ENCODE results near the gene KIRREL3.

Gene KIRREL3

DNA sequence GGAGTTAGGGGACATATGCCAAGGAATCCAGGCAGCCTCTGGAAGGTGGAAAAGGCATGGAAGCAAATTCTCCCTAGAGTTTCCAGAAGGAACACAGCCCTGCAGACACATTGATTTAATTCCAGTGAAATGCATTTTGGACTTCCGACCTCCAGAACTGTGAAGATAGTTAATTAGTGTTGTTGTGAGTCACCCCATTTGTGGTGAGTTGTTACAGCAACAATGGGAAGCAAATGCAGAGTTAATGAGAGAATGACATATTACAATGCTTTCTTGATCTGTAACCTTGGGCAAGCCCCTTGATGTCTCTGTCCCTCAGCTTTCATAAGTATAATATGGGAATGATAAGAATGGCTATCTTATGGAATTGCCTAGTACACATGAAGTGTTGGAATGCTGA is 178.7 kb downstream of the KIRREL3 start:
- DNase-seq: no peak

DNA sequence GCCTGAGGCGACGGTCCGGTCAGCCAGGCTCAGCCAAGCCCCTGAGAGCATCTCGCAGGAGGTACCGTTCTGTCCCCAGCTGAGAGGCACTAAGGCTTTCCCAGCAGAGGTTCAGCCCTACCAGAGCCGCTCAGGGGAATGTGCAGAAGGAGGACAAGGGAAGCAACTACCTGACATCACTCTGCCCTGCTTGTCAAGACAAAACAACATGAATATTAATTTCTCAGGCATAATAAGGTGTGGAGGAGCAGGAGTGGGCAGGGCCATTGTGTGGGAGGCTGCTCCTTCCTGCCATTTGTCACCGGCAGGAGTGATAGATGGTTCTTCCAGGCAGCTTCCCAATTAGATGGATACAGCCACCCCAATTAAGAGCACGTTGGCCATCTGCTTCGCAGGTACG is 181.4 kb downstream of the KIRREL3 start:
- no peak for DNase-seq

DNA sequence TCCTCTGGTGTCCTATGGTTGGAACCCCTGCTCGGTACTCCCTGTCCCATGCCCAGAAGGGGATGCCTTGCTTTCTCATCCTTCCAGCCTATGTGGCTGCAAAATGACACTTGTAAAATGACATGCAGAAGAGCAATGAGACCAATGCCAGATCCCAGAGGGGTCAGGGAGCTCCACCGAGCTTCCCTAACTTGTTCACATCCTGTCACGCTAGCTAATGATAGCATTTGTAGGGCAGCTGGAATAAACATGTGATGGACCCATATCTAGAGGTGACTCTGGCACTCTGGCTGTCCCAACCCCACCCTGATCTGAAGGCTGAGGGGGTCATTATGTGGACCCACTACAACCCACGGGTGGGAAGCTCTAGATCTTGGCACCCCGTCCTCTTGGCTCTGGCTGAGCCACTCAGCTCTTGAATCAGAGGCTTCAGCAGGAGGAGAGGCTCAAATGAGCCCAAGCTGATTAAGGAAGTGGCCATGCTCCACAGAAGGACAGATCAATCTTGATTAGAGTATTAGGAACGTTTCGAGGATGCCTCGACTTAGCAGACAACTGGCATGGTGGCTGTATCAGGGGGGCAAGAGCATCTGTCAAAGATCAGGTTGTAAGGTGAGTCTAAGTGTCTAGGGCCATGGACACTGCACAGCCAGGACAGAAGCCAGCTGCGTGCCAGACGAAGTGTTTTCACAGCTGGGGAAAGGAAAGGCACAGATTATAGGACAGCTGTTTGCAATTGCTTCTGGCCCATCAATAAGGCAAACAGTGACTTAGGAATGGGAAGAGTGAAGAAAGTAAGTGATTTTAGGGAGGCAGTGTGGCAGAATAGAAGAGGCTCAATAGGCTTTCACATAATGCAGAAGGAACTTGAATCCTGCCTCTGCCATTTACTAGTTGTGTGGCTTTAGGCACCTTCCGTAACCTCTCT is 182.8 kb downstream of the KIRREL3 start:
- DNase-seq: no peak

DNA sequence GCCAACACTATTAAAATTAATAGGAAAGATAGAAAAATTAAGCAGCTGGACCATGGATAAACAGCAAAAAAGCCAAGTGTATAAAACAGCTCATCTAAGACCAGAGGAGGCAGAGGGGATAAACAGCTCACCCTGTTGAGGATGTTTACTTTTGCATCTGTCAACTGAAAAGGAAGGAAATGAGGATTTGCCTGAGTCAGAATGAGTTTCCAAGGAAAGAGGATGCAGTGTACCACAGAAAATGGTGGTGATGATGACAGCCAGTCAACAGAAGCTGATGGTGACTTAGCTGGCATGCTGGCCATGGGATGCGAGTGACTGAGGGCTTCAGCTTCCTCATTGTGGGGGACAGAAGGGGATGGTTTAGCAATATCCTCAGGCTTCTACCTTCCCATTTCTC is 183.5 kb downstream of the KIRREL3 start:
- no peak for DNase-seq

DNA sequence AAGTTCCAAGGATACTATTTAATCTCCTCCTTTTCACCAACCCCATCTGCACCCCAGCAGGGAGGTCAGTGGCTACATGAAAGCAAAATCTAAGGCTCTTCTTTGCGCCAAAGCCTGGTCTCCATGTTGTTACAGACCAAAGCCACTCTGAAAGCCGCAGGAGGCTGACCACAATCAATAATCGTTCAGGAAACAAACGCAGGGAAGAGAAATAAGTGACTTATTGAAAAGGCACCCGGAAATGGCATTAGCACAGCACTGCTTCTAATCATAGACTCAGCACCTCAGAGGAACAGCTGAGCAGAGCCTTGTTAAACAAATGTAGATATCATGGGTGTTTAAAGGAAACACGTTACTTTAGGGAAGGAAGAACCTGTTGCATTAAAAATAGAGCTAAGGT is 183.9 kb downstream of the KIRREL3 start:
- no peak for DNase-seq

DNA sequence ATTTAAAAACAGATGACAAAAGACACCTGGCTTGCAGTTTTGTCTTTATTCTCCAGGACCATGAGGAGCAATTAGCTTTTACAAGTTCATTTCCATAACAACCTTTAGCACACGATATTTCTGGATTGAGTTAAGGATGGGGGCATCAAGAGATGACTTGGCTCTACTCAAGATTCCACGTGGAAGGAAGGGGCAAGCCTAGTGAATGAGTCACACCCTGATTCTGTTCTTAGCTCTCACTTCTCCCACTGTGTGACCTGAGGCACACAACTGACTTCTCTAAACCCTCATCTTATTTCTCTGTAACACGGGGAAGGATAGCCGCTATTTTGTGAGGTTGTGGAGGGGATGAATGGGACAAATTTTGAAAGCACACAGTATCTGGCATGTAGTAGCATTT is 185.5 kb downstream of the KIRREL3 start:
- no peak for DNase-seq

DNA sequence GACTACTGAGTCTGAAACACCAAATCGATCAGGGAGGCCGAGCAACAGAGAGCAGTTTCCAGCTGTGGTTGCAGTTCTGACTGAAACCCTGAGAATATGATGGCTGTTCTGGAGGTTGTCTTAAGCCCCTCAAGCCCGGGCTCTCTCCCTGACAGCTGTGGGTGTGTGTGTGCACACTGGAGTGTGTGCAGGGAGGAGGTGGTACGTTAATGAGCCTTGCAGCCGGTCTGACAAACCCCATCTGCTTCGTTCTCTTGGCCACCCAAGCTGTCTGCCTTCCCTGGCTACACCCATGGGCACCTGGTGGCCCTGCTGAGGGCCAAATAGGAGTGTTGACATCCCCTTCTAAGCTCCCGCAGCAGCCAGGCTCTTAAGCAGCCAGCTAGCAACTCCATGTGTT is 189.8 kb downstream of the KIRREL3 start:
- DNase-seq: no peak

DNA sequence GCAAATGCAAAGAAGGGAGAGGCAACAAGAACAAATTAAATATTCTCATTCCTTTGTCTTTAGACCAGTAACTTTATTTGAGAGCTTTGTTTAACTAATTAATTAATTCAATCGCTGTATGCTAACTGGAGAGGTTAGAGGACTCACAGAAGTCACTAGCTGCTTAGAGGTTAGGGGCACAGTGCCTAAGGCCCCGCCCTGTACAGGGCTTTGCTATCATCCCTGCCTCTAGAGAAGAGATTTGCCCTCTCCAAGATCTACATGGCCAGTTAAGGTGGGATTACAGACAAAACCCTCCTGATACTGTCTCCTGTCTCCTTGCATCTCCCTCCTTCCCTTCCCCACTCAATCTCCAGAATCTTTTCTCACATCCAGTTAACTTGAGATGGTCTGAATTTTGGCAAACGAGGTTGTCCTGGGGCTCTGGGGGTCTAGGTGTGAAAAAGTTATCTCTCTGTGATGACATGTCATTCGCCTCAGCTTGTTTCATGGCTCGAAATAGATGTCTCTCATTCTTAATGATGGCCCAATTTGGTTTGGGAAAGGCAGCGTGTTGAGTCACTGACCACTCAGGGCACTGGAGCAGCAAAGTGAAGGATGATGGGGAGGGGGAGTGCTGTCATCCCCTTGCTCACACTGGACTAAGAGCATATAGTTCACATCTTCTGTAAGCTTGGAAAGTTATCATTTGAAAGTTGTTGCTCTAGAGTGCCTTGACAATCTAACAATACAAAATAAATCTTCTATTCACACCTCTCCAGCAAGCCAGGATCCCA is 190.9 kb downstream of the KIRREL3 start:
- DNase-seq: no peak

DNA sequence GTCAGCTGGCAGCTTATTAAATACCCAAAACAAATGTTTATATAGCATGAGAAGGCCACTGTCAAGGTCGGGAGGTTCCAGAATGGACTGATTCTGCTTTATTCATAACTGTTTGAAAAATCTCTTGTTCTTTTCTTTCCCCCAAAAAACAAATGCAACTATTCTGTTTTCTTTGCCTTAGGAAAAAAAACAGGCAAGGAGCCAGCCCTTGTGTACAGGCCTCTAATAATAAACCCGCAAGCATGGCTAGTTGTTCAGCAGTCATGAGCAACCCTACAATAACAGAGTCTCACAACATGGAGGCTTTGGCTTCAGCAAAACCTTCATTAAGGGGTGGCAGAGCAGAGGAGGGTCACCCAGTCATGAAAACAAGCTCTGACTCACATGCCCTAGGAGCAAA is 191.7 kb downstream of the KIRREL3 start:
- DNase-seq: no peak

DNA sequence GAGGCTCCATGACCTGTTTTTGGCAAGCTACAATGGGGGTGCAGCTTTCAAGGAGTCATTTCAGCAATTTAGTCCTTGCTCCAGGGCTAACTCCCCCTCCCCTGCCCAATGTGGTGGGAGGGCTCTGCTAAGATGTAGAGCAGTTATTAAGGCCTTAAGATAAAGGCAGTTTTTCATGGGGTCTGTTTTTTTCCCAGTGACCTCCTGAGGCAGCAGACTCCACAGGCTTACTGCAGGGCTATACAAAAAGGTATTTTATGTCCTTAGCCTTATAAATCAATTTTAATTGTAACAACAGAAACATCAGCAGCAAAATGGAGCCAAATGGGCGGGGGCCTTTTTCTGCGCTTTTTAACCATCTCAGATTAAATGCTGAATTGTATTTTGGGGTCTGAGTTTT is 192.3 kb downstream of the KIRREL3 start:
- DNase-seq: no peak

DNA sequence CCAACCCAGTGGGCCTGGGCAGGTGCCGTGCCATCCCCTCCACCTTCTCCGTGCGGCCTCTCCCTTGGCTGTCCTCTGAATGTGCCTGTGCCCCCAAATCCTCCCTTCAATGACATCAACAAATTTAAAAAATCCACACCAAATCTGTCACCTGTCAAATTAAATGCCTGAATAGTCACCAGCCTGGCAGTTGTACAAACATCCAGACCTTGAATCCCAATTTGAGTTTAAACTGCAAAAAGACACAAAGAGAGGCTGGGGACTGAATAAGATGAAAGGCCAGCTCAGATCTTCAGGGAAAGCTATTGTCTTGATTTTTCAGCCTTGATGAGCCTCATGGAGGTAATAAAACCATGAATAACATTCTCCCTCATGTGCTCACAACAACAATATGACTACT is 194.7 kb downstream of the KIRREL3 start:
- DNase-seq: no peak

DNA sequence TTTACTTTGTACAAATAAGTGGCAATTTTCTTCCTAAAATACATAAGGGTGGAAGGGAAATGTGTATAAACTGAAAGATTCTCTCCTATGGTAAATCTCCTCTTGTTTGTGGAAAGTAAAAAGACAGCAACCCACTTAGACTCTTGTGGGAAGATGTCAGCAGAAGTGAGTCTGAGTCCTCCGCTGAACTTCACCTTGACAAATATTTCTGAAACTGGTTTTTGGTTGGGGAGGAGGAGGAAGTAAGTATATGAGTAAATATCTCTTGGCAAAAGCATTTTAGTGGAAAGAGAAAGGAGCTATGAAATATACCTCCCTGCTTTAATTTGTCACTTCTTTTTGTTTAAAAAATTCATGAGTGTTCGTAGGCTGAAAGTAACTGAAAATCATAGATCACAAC is 196.2 kb downstream of the KIRREL3 start:
- no peak for DNase-seq

DNA sequence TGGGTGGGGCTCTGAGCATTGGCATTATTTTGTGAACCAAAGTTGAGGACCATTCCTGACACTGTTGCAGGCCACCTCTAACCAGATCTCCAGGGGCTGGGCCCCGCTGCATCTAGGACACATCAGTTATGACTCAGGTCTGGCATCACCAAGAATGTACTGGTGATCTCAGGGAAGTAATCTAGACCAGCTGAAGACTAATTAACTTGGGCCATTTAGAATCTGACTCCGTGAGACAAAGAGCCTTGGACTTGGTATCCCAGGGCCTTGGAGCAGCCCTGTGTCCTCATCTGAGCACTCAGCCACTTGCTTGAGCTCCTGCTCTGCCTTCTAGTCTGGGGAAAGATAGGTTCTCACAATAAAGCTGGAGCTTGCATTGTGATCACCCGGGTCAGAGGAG is 200.6 kb downstream of the KIRREL3 start:
- no peak for DNase-seq

DNA sequence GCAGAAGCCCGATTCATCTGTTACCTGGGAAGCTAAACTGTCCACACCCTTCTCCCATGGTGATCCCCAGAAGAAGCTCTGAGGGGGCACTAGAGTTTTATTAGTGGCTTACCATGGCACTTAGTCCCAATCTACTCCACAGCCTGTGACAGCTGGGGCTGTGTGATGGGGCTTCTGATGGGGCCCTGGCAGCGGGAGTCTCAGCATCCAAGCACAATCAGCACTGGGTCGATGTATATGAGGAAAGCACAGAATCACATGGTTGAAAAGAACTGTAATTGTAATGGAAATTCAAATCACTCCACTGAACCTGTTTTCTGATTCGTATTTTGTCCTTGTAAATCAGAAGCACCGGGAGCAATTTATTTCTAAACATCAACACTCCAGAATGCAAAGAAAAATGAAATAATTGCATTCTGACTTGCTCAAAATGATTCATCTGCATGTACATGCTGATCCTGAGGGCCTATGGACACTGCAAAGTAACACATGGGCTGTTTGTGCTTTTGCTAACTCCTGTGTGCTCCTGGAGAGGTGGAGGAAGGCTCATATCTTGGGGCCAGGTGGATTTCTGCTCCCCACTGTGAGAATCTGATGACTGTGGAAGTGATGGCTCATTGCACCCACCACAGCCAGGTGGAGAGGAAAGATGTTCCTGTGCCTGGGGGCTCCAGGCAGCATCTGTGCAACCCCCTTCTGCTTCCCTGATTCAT is 203.0 kb downstream of the KIRREL3 start:
- DNase-seq: no peak

DNA sequence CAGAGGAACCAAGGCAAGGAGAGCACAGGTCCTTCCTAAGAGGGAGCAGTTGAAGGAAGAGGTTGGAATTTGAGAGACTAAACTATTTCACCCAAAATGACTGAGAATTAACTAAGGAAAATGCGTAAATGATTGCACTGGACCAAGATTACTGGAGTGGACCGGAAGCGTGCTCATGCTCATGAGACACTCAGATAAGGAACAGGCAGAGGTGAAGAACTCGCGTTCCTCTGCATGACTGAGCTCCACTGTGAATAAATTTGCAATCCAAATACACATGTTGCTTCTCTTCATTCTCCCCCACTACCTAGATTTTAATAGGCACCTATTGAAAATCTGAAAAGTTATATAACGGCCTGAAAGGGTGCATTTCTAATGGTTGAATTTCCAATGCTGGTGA is 207.0 kb downstream of the KIRREL3 start:
- DNase-seq: no peak

DNA sequence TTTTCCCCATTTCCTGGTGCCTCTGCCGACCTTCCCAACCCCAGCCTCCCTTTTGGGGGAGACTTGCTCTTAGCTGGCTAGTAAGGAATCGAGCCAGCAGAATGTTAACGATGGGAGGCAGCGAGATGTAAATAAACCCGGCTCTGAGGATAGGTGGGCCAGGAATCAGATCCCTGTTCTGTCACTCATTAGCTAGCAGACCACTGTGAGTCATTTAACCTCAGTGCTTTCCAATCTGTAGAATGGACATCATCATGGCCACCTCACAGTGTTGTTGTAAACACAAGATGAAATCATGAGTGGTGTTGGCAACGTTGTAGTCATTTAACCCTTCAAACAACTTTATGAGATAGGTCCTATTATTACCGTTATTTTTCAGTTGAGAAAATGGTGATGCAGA is 208.6 kb downstream of the KIRREL3 start:
- no peak for DNase-seq

DNA sequence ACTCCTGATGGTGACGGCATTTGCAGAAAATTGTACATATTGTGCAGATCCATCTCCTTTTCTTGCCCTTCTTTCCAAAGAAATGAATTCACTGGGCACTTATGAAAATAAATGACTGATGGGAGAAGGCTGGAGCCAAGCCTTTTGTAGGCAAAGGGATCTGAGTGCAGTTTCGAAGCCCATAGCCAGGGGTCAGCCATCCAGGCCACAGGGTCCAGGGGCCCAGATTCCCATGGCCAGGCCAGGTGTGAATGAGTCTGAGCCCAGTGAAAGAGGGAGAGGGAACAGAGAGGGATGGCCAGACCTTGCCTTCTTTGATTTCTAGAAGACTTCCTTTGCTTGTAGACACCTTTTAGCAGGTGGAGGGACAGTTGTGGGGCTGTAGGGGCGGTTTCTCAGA is 209.1 kb downstream of the KIRREL3 start:
- no peak for DNase-seq

DNA sequence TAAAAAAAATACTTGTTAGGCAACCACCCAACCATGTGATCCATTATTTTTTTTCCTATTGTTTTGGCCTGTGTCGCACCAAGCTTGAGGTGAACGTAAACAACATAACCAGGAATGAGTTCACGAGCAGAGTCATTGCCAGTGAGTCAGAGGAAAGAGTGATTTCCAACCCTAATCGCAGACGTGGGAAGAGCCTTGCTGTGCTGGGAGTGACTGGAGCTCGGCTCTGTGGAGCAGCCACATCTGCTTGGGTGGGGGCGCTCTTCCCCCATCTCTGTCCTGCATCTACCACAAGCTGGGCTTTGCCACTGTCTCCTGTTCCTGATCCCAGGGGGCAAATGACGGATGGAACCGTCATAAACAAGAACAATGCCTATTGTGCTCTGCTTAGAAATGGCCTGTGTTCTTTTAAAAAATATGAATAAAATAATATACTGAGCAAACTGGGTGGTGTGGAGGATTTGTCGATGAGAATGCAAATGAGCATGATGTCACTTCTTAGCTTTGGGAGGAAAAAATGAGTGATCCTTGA is 210.0 kb downstream of the KIRREL3 start:
- no peak for DNase-seq

DNA sequence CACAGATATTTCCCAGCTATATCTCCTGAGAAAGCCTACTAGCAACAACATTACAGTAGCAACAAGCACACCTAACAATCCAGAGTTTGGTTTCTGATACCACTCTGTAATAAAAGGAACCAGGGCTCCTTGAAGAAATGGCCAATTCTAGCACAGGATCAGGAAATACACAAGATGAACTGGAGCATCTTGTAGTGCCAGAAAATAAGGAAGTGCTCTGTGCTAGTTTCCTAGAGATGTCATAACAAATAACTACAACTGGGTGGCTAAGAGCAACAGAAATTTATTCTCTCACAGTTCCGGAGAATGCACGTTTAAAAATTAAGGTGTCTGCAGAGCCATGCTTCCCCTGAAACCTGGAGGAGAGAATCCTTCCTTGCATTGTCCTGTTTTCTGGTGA is 217.8 kb downstream of the KIRREL3 start:
- no peak for DNase-seq

DNA sequence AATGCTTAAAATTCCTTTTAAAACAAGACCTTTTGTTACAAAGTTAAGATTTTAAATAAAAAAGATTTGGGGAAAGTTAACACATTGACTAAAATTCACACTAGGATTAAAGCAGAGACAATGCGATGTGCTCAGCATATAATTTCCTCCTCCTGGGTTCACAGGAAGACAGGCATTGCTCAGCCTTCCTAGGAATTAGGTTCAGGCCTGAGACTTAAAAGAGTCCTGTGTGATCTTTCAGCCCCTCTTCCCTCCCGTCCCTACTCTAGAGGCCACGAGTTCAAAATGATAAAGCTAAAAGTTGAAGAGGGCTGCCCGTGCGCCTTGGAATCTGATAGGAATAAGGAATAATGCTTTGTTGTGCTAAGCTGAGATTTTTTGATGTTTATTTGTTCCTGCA is 218.6 kb downstream of the KIRREL3 start:
- no peak for DNase-seq

DNA sequence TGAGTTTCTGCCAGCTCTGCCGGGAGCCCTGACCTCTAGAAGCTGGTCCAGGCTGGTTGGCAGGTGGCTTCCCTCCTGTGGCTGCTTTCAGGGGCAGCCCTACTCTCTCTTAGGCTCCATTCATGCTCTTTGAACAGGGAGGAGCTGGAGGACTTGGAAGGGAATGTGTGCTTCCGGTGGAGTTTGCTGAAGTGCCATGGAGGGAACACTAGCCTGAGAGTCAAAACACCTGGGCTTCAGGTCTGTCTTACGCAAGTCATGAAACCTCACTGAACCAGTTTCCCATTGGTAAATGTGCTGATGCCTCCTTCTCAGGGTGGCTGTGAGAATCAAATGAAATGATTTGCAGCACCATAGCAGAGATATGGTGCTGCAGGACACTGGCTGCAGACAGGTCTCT is 224.5 kb downstream of the KIRREL3 start:
- DNase-seq: no peak

DNA sequence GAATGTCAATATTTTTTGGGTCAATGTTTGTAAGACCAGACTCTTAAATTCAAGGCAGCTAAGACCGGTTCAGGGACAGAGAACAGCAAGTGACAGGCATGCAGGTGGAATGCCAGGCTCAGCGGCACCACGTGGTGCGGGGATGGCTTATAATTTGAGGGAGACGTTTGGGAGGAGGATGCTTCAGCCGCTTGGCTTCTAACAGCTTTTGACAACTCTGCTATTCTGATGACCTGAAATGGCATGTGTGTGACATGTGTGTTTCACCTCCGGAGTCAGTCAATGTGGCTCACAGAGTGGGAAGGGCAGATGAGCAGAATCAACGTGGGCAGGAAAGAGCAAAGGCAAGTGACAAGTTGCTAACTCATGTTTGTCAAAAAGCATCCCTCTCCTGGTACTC is 228.3 kb downstream of the KIRREL3 start:
- no peak for DNase-seq

DNA sequence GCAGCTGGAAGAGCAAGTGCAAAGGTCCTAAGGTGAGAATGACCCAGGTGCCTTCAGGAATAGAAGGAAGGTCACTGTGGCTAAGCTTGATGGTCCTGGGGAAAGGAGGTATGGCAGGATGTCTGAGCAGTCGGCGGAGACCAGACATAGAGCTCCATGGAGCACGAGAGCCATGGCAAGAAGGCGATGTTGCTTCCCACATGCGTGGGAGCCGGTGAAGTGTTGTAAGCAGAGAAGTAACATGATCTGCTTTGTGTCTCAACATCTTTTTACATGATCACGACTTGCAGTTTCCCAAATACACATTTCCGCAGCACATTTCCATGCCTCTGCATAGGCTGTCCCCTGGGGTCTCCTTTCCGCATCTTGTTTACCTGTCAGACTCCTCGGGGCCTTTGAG is 231.9 kb downstream of the KIRREL3 start:
- DNase-seq: no peak
